ENCODE measurements around the gene SAMSN1.
A peak's percentile ranks its signal among the peaks of the same experiment; 100 is the strongest.

SAMSN1 gene

GRCh38 chr21:14545906-14546480, at the start of gene SAMSN1:
TSS of gene SAMSN1 (minus strand) at chr21:14546315. CDS start at chr21:14546261, 54 bp downstream.
- peak in 1 of 2 donors; percentile 93 for DNase-seq

- DNase-seq, result no peak
These were observed 49.3 kb upstream of the SAMSN1 start for GRCh38 chr21:14595449-14595848.

- DNase-seq, result no peak
These were observed 48.9 kb upstream of the SAMSN1 start for GRCh38 chr21:14594967-14595366.

- DNase-seq, result no peak
These were observed 47.1 kb upstream of the SAMSN1 start for GRCh38 chr21:14593230-14593629.

- DNase-seq, result no peak
These were observed 46.3 kb upstream of the SAMSN1 start for GRCh38 chr21:14592296-14593000.

- peak; percentile 9 to 36 for DNase-seq
These were observed 45.8 kb upstream of the SAMSN1 start for GRCh38 chr21:14591882-14592281.

GRCh38 chr21:14591377-14591776, 45.3 kb upstream of the SAMSN1 start:
- DNase-seq, result no peak

- DNase-seq, result no peak
These were observed 43.9 kb upstream of the SAMSN1 start for GRCh38 chr21:14589855-14590563.

GRCh38 chr21:14587266-14587665, 41.2 kb upstream of the SAMSN1 start:
- DNase-seq, result no peak

GRCh38 chr21:14585122-14585521, 39.0 kb upstream of the SAMSN1 start:
- no peak for DNase-seq

- DNase-seq, result no peak
These were observed 38.4 kb upstream of the SAMSN1 start for GRCh38 chr21:14584357-14585095.

- no peak for DNase-seq
These were observed 37.6 kb upstream of the SAMSN1 start for GRCh38 chr21:14583629-14584255.

GRCh38 chr21:14582934-14583628, 37.0 kb upstream of the SAMSN1 start:
- no peak for DNase-seq

GRCh38 chr21:14581902-14582457, 35.9 kb upstream of the SAMSN1 start:
- DNase-seq, result no peak

- no peak for DNase-seq
These were observed 27.1 kb upstream of the SAMSN1 start for GRCh38 chr21:14573244-14573643.

- DNase-seq, result no peak
These were observed 26.2 kb upstream of the SAMSN1 start for GRCh38 chr21:14572204-14572780.

- DNase-seq, result no peak
These were observed 23.8 kb upstream of the SAMSN1 start for GRCh38 chr21:14569868-14570267.

GRCh38 chr21:14569026-14569621, 23.0 kb upstream of the SAMSN1 start:
- DNase-seq, result no peak

- no peak for DNase-seq
These were observed 21.5 kb upstream of the SAMSN1 start for GRCh38 chr21:14567331-14568279.

GRCh38 chr21:14566894-14567293, 20.8 kb upstream of the SAMSN1 start:
- no peak for DNase-seq
